CD14-positive monocyte (primary cell): ENCODE data around the gene SLC38A10. TPM values are rescaled to one million over a fixed set of nuclear protein-coding genes. Genes with fewer than 3 reads are reported as not detected.

Source experiments
- DNase-seq, 3 donors: peaks; one replicate each; pipeline ENCODE4 v3.0.0-alpha.2; 2011 to 2022
- H2AFZ ChIP-seq: 2 replicates; pipeline ENCODE4 v1.6.0; 2012; ENCODE audit warnings: mild to moderate bottlenecking, low read depth, low read length, inconsistent platforms; ENCODE audit not compliant: insufficient read depth, poor library complexity, severe bottlenecking
- H3K27ac ChIP-seq, 2 donors: 1 replicate in 1 of 2; 2 replicates in 1 of 2; pipeline ENCODE4 v1.5.1; 2012 to 2013; ENCODE audit warnings: low read length in 2 of 2, control low read depth in 1 of 2, inconsistent platforms in 1 of 2, low read depth in 1 of 2, mild to moderate bottlenecking in 1 of 2
- H3K27me3 ChIP-seq, 2 donors: one replicate each; pipeline versions ENCODE4 v1.6.0 to v1.6.1; 2011 to 2013; ENCODE audit warnings: low read length in 2 of 2; ENCODE audit not compliant: control insufficient read depth in 2 of 2, insufficient read depth in 2 of 2
- H3K36me3 ChIP-seq, 2 donors: replicated peaks in 1 of 2; 1 replicate in 1 of 2; 2 replicates in 1 of 2; pipeline versions ENCODE4 v1.5.1 to v1.6.1; 2012 to 2013; ENCODE audit warnings: low read length in 2 of 2, control low read depth in 1 of 2, inconsistent platforms in 1 of 2, mild to moderate bottlenecking in 1 of 2; ENCODE audit not compliant: insufficient read depth in 2 of 2, control insufficient read depth in 1 of 2
- H3K4me1 ChIP-seq, 2 donors: 1 replicate in 1 of 2; 2 replicates in 1 of 2; pipeline versions ENCODE4 v1.5.1 to v1.6.1; 2012 to 2013; ENCODE audit warnings: low read length in 2 of 2, control low read depth in 1 of 2, inconsistent platforms in 1 of 2, mild to moderate bottlenecking in 1 of 2, moderate library complexity in 1 of 2; ENCODE audit not compliant: insufficient read depth in 2 of 2, control insufficient read depth in 1 of 2
- H3K4me2 ChIP-seq: replicated peaks from 2 replicates; pipeline ENCODE3; 2012; ENCODE audit warnings: low read length, moderate library complexity, mild to moderate bottlenecking; ENCODE audit not compliant: poor library complexity, severe bottlenecking; ENCODE audit errors: extremely low read depth
- H3K4me3 ChIP-seq, 3 experiments: fragments of 200-600 bp in 1 of 3; sonication (generic) in 1 of 3; replicated peaks in 1 of 3; 1 replicate in 2 of 3; 2 replicates in 1 of 3; pipeline ENCODE4 v1.5.1; 2011 to 2013; ENCODE audit warnings: low read length in 3 of 3, mild to moderate bottlenecking in 3 of 3, control low read depth in 2 of 3, low read depth in 2 of 3, inconsistent platforms in 1 of 3, moderate library complexity in 1 of 3
- H3K79me2 ChIP-seq: 2 replicates; pipeline ENCODE4 v1.6.0; 2012; ENCODE audit warnings: mild to moderate bottlenecking, control low read depth, inconsistent platforms, low read length, moderate library complexity; ENCODE audit not compliant: insufficient read depth
- H3K9ac ChIP-seq: 2 replicates; pipeline ENCODE4 v1.6.0; 2017; ENCODE audit warnings: low read length, mild to moderate bottlenecking; ENCODE audit not compliant: insufficient read depth, poor library complexity, severe bottlenecking
- H3K9me3 ChIP-seq, 2 donors: replicated peaks in 1 of 2; 1 replicate in 1 of 2; 2 replicates in 1 of 2; pipeline versions ENCODE4 v1.5.1 to v1.6.1; 2012 to 2013; ENCODE audit warnings: low read length in 2 of 2, control low read depth in 1 of 2; ENCODE audit not compliant: control insufficient read depth in 1 of 2, insufficient read depth in 1 of 2
- H4K20me1 ChIP-seq: 2 replicates; pipeline ENCODE4 v1.6.0; 2012; ENCODE audit warnings: mild to moderate bottlenecking, low read length, control low read depth, moderate library complexity; ENCODE audit not compliant: insufficient read depth
- H3K27ac Mint-ChIP-seq, 7 donors: one replicate each; pipeline ENCODE4 v1.8.0; 2020; ENCODE audit warnings: mild to moderate bottlenecking in 7 of 7, mixed read lengths in 7 of 7, moderate library complexity in 6 of 7, inconsistent platforms in 2 of 7
- H3K27me3 Mint-ChIP-seq, 3 donors: one replicate each; pipeline ENCODE4 v1.8.0; 2021 to 2022; ENCODE audit warnings: low read depth in 3 of 3, mild to moderate bottlenecking in 3 of 3, mixed read lengths in 3 of 3, moderate library complexity in 3 of 3, inconsistent platforms in 1 of 3
- H3K36me3 Mint-ChIP-seq, 2 donors: one replicate each; pipeline ENCODE4 v1.8.0; 2020; ENCODE audit warnings: mixed read lengths in 2 of 2, inconsistent platforms in 1 of 2, mild to moderate bottlenecking in 1 of 2
- H3K4me1 Mint-ChIP-seq: one replicate; pipeline ENCODE4 v1.8.0; 2020; ENCODE audit warnings: mild to moderate bottlenecking, mixed read lengths
- H3K4me3 Mint-ChIP-seq, 2 donors: one replicate each; pipeline ENCODE4 v1.8.0; 2020; ENCODE audit warnings: mild to moderate bottlenecking in 2 of 2, mixed read lengths in 2 of 2, moderate library complexity in 1 of 2
- H3K9me3 Mint-ChIP-seq, 7 donors: one replicate each; pipeline ENCODE4 v1.8.0; 2020 to 2022; ENCODE audit warnings: mixed read lengths in 7 of 7, mild to moderate bottlenecking in 6 of 7, moderate library complexity in 6 of 7, inconsistent platforms in 2 of 7
- WGBS: methylation state at CpG from one replicate; pipeline ENCODE4 v1.1.5; 2013; ENCODE audit warnings: missing lambda C conversion rate; ENCODE audit not compliant: insufficient coverage; 5-methylcytosine and 5-hydroxymethylcytosine counted together
- intact Hi-C, 2 donors: fragments of 100-400 bp; cut with micrococcal nuclease; formaldehyde crosslinking; loops; one replicate each; pipeline versions ENCODE4 v1.15.0 to v1.15.1; 2023
- polyA plus RNA-seq, 3 donors: library from polyadenylated mRNA; depleted of rRNA in 1 of 3; unstranded in 2 of 3; stranded (reverse) in 1 of 3; fragments of 300-500 nt in 2 of 3; fragments of >200 nt in 1 of 3; fragmentation: Illumina TruSeq in 2 of 3; gene quantifications; 1 replicate in 2 of 3; 2 replicates in 1 of 3; pipeline ENCODE4 v1.2.3, GENCODE V29; 2012 to 2021
- TF ChIP-seq, protein P1 (sequence below): fragments of 200-600 bp; IDR thresholded peaks from one replicate; pipeline ENCODE4 v1.8.0; 2022; ENCODE audit warnings: antibody characterized with exemption, mild to moderate bottlenecking

Gene SLC38A10
- polyA plus RNA-seq, 3 donors, result 50.8 to 76.1 (median 68.4) TPM

DNA sequence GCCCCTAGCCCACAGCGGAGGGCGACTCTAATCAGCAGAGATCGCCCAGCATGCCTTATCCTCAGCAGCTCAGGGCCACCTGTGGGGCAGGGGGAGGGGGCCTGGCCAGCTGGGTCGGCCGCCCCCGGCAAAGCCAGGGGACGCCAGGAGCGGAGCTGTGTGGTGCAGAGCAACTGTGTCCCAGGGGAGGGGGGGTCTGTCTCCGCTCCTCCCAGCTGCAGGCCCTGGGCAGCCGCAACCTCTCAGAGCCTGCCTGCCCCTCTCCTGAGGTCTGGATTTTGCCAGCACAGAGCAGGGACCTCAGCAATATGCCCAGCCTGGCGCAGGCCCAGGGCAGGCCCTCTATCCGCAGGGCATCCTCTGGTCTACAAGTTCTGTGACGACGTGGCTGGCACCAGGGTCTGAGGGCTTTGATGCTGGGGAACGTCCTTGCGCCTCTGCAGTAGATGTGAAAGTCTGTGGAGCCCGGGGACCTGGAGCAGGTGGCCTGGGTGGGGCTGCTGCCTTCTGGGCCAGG lies 36.5 kb upstream of the SLC38A10 start:
- peaks cover 11% of the 10 kb centered on the region for H3K79me2 ChIP-seq
- H3K9me3 Mint-ChIP-seq, result peaks cover 0 to 3% (median 0%) of the 10 kb centered on the region in 7 donors
- H3K27me3 ChIP-seq, result no peaks in the 10 kb centered on the region
- H3K4me1 ChIP-seq, result peaks cover 44 to 51% of the 10 kb centered on the region in 2 donors
- WGBS, result 93% methylated on average over 16 of the region's 17 CpGs
- H3K27ac ChIP-seq, result no peak overlapping the region
- no peak overlapping the region for H2AFZ ChIP-seq
- H3K9me3 ChIP-seq, result no peaks in the 10 kb centered on the region
- no peak overlapping the region for H3K27ac Mint-ChIP-seq
- DNase-seq, result no peak
- no peaks in the 10 kb centered on the region for H3K36me3 ChIP-seq
- H3K27me3 Mint-ChIP-seq, result peaks cover 4 to 19% (median 12%) of the 10 kb centered on the region in 3 donors
- no peaks in the 10 kb centered on the region for H4K20me1 ChIP-seq
- H3K4me2 ChIP-seq, result no peak overlapping the region
- peaks cover 0 to 2% of the 10 kb centered on the region in 2 donors for H3K36me3 Mint-ChIP-seq
- H3K4me1 Mint-ChIP-seq, result peaks cover 45% of the 10 kb centered on the region
- H3K4me3 Mint-ChIP-seq, result no peak overlapping the region
- H3K4me3 ChIP-seq, result no peak overlapping the region
- no peak overlapping the region for H3K9ac ChIP-seq
- intact Hi-C loops, result no loop called here
- TF ChIP-seq, protein P1, sequence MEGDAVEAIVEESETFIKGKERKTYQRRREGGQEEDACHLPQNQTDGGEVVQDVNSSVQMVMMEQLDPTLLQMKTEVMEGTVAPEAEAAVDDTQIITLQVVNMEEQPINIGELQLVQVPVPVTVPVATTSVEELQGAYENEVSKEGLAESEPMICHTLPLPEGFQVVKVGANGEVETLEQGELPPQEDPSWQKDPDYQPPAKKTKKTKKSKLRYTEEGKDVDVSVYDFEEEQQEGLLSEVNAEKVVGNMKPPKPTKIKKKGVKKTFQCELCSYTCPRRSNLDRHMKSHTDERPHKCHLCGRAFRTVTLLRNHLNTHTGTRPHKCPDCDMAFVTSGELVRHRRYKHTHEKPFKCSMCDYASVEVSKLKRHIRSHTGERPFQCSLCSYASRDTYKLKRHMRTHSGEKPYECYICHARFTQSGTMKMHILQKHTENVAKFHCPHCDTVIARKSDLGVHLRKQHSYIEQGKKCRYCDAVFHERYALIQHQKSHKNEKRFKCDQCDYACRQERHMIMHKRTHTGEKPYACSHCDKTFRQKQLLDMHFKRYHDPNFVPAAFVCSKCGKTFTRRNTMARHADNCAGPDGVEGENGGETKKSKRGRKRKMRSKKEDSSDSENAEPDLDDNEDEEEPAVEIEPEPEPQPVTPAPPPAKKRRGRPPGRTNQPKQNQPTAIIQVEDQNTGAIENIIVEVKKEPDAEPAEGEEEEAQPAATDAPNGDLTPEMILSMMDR, result no peak

- no peak overlapping the region for H3K4me2 ChIP-seq
- H3K4me1 ChIP-seq, result peaks cover 52 to 58% of the 10 kb centered on the region in 2 donors
- TF ChIP-seq, protein P1, result no peak
- H2AFZ ChIP-seq, result no peak overlapping the region
- WGBS, result 88% methylated on average over 10 of the region's 10 CpGs
- no peak for DNase-seq
- H3K27me3 ChIP-seq, result no peaks in the 10 kb centered on the region
- no peak overlapping the region for H3K4me3 ChIP-seq
- Mint-ChIP-seq H3K9me3 (peaks cover 0 to 5% (median 0%) of the 10 kb centered on the region in 7 donors), H3K27me3 (peaks cover 4 to 16% (median 12%) of the 10 kb centered on the region in 3 donors), H3K36me3 (peaks cover 0 to 2% of the 10 kb centered on the region in 2 donors), H3K4me1 (peaks cover 52% of the 10 kb centered on the region), H3K4me3 (no peak overlapping the region), H3K27ac (peak overlapping the region in 2 of 7 donors; percentile 43 to 50)
- no peak overlapping the region for H3K27ac ChIP-seq
- intact Hi-C loops, result no loop called here
- H3K79me2 ChIP-seq, result peaks cover 11% of the 10 kb centered on the region
- H3K9ac ChIP-seq, result no peak overlapping the region
- no peaks in the 10 kb centered on the region for H3K36me3 ChIP-seq
- H4K20me1 ChIP-seq, result no peaks in the 10 kb centered on the region
- H3K9me3 ChIP-seq, result no peaks in the 10 kb centered on the region
Measured at GRCh38 chr17:81330884-81331245, 35.8 kb upstream of the SLC38A10 start.
